Ishikawa (cell line): ENCODE results near the gene TMEM17.

ENCODE experiments used
- CEBPB ChIP-seq: IDR thresholded peaks from 2 replicates; pipeline ENCODE4 v1.6.1; 2012
- CREB1 ChIP-seq: IDR thresholded peaks from 2 replicates; pipeline ENCODE4 v1.6.1; 2012; ENCODE audit warnings: low read depth
- EGR1 ChIP-seq: IDR thresholded peaks from 2 replicates; pipeline ENCODE4 v1.6.1; 2012
- EP300 ChIP-seq: IDR thresholded peaks from 2 replicates; pipeline ENCODE4 v1.6.1; 2012; ENCODE audit warnings: borderline replicate concordance
- FOXM1 ChIP-seq: IDR thresholded peaks from 2 replicates; pipeline ENCODE4 v1.6.1; 2012; ENCODE audit warnings: low read depth, borderline replicate concordance
- MAX ChIP-seq: IDR thresholded peaks from 2 replicates; pipeline ENCODE4 v1.6.1; 2012
- NFIC ChIP-seq: IDR thresholded peaks from 2 replicates; pipeline ENCODE4 v1.6.1; 2012
- RAD21 ChIP-seq: IDR thresholded peaks from 2 replicates; pipeline ENCODE4 v1.6.1; 2012; ENCODE audit warnings: low read depth
- REST ChIP-seq: IDR thresholded peaks from 2 replicates; pipeline ENCODE4 v1.6.1; 2012; ENCODE audit warnings: low read depth, mild to moderate bottlenecking
- TAF1 ChIP-seq: IDR thresholded peaks from 2 replicates; pipeline ENCODE4 v1.6.1; 2012; ENCODE audit warnings: low read depth, mild to moderate bottlenecking
- TCF12 ChIP-seq: IDR thresholded peaks from 2 replicates; pipeline ENCODE4 v1.6.1; 2012; ENCODE audit warnings: low read depth
- TEAD4 ChIP-seq: IDR thresholded peaks from 2 replicates; pipeline ENCODE4 v1.6.1; 2012
- USF1 ChIP-seq: IDR thresholded peaks from 2 replicates; pipeline ENCODE4 v1.6.1; 2012
- YY1 ChIP-seq: IDR thresholded peaks from 2 replicates; pipeline ENCODE4 v1.6.1; 2012; ENCODE audit warnings: low read depth
- ZBTB7A ChIP-seq: IDR thresholded peaks from 2 replicates; pipeline ENCODE4 v1.6.1; 2012; ENCODE audit warnings: low read depth

The TMEM17 gene

GRCh38 chr2:62545261-62545660 lies 39.3 kb upstream of the TMEM17 start:
- TF ChIP-seq EP300 = no peak
- TF ChIP-seq TEAD4 = no peak
- no peak for TF ChIP-seq TAF1
- no peak for TF ChIP-seq USF1
- no peak for TF ChIP-seq REST
- no peak for TF ChIP-seq CEBPB
- no peak for TF ChIP-seq EGR1
- TF ChIP-seq RAD21 = no peak
- no peak for TF ChIP-seq TCF12
- TF ChIP-seq FOXM1 = no peak
- no peak for TF ChIP-seq MAX
- TF ChIP-seq YY1 = no peak
- no peak for TF ChIP-seq NFIC
- TF ChIP-seq CREB1 = no peak
- TF ChIP-seq ZBTB7A = no peak

- TF ChIP-seq MAX (no peak), FOXM1 (no peak), CREB1 (no peak), NFIC (no peak), EP300 (no peak), CEBPB (no peak), YY1 (no peak), TAF1 (no peak), EGR1 (no peak), RAD21 (no peak), TCF12 (no peak), ZBTB7A (no peak), REST (no peak), TEAD4 (no peak), USF1 (no peak)
Observed at GRCh38 chr2:62540408-62541168, 34.6 kb upstream of the TMEM17 start.

GRCh38 chr2:62539606-62540407 lies 33.8 kb upstream of the TMEM17 start:
- TF ChIP-seq CEBPB = no peak
- TF ChIP-seq FOXM1 = no peak
- no peak for TF ChIP-seq EGR1
- TF ChIP-seq USF1 = no peak
- TF ChIP-seq ZBTB7A = no peak
- no peak for TF ChIP-seq CREB1
- TF ChIP-seq YY1 = no peak
- no peak for TF ChIP-seq RAD21
- no peak for TF ChIP-seq REST
- TF ChIP-seq MAX = no peak
- no peak for TF ChIP-seq TCF12
- TF ChIP-seq EP300 = no peak
- no peak for TF ChIP-seq TEAD4
- no peak for TF ChIP-seq NFIC
- TF ChIP-seq TAF1 = no peak
